K562 treated with DMSO at 1 percent for 48 hours (cell line): Measurements from ENCODE around the gene KBTBD3. TPM values are rescaled to one million over a fixed set of nuclear protein-coding genes. Genes with fewer than 3 reads are reported as not detected.

Source experiments
- total RNA-seq: library from RNA; unstranded; fragments of 300-600 nt; gene quantifications from 2 replicates; pipeline ENCODE4 v1.2.3, GENCODE V29; 2022; ENCODE audit warnings: low replicate concordance; ENCODE audit errors: extremely low read depth

Gene KBTBD3
- not detected in 2 replicates for total RNA-seq

GRCh38 chr11:106076919-106077608 is at the start of gene KBTBD3:
Gene KBTBD3 (minus strand): TSS chr11:106077347. CDS start chr11:106059097, 18,250 bp downstream.

GRCh38 chr11:106077609-106078455 is 685 bp upstream of the KBTBD3 start, which contains the start of gene AASDHPPT:
Gene AASDHPPT (plus strand): TSS chr11:106077662. CDS start chr11:106077711, 49 bp downstream.

GRCh38 chr11:106021967-106022794 is 55.0 kb downstream of the KBTBD3 start, which contains the start of gene MSANTD4:
Gene MSANTD4 (minus strand): TSS chr11:106022240. CDS start chr11:106010917, 11,323 bp downstream.

Other genes with a start within 250 kb of the KBTBD3 start
- gene MSANTD4, start 55.1 kb downstream of the KBTBD3 start, total RNA-seq, result not detected in 2 replicates
- not detected in 2 replicates for gene AASDHPPT, start 315 bp upstream of the KBTBD3 start, total RNA-seq